Liver (tissue), 3 donors: Measurements from ENCODE around the gene TTC23.

ENCODE experiments used
- ATF3 ChIP-seq: IDR thresholded peaks from 2 replicates; pipeline ENCODE4 v1.6.1; 2016; ENCODE audit warnings: antibody characterized with exemption
- CTCF ChIP-seq: fragments of 150-350 bp; IDR thresholded peaks from 2 replicates; pipeline ENCODE4 v1.5.1; 2017; ENCODE audit warnings: improper control_type of control experiment, low read depth, low read length; ENCODE audit not compliant: missing input control
- donor health status: healthy.
- donor health status: healthy.

- no peak for TF ChIP-seq ATF3
- no peak for TF ChIP-seq CTCF
Measured at GRCh38 chr15:99249270-99249841, at the start of gene TTC23.
